GOT3 (cell line): Measurements from ENCODE around the gene BRF1.
A peak's percentile ranks its signal among the peaks of the same experiment; 100 is the strongest.
"Not testable (repeated sequence)": the region's sequence is repeated elsewhere in the genome, so short reads cannot be mapped to it uniquely, and the experiment has no call there.

Experiments used
- DNase-seq: peaks from one replicate; lab custom pipeline; 2025; ENCODE audit warnings: mixed read lengths; lab: John Stamatoyannopoulos, UW

BRF1 gene

GRCh38 chr14:105315941-105316576 lies 15.3 kb upstream of the BRF1 start:
- no peak for DNase-seq

- no peak for DNase-seq
Measured at GRCh38 chr14:105315211-105315721, 14.5 kb upstream of the BRF1 start.

GRCh38 chr14:105314287-105315200 lies 13.7 kb upstream of the BRF1 start, which contains the start of gene PACS2:
PACS2 (plus strand) TSS chr14:105314748; CDS start chr14:105314919, 171 bp downstream.
- no peak for DNase-seq

- DNase-seq = no peak
Measured at GRCh38 chr14:105313381-105314286, 12.8 kb upstream of the BRF1 start.

GRCh38 chr14:105312973-105313372 lies 12.2 kb upstream of the BRF1 start:
- DNase-seq = no peak

GRCh38 chr14:105311838-105312237 lies 11.0 kb upstream of the BRF1 start:
- no peak for DNase-seq

- no peak for DNase-seq
Measured at GRCh38 chr14:105309371-105309770, 8.6 kb upstream of the BRF1 start.

GRCh38 chr14:105307052-105307727 lies 6.4 kb upstream of the BRF1 start:
- no peak for DNase-seq

GRCh38 chr14:105305791-105306190 lies 5.0 kb upstream of the BRF1 start:
- no peak for DNase-seq

- DNase-seq = no peak
Measured at GRCh38 chr14:105305345-105305744, 4.5 kb upstream of the BRF1 start.

- DNase-seq = no peak
Measured at GRCh38 chr14:105304565-105304964, 3.8 kb upstream of the BRF1 start.

- DNase-seq = no peak
Measured at GRCh38 chr14:105303949-105304348, 3.1 kb upstream of the BRF1 start.

GRCh38 chr14:105301915-105302249 lies 1.1 kb upstream of the BRF1 start:
- not testable (repeated sequence) for DNase-seq

GRCh38 chr14:105301103-105301914 lies 508 bp upstream of the BRF1 start:
- peak; percentile 72 for DNase-seq

GRCh38 chr14:105299654-105300541 lies 903 bp downstream of the BRF1 start:
- DNase-seq = no peak

- not testable (repeated sequence) for DNase-seq
Measured at GRCh38 chr14:105297311-105297710, 3.5 kb downstream of the BRF1 start.

GRCh38 chr14:105294142-105294597 lies 6.6 kb downstream of the BRF1 start:
- DNase-seq = no peak

- DNase-seq = no peak
Measured at GRCh38 chr14:105292826-105293711, 7.7 kb downstream of the BRF1 start.
